Measurements from ENCODE around the gene ZNF827.

Gene ZNF827

GRCh38 chr4:145735827-145736226 lies 202.8 kb downstream of the ZNF827 start:
- Histone ChIP-seq H3K9ac (no peak overlapping the region), H3K27ac (no peak overlapping the region), H3K9me3 (no peaks in the 10 kb centered on the region), H3K4me1 (no peaks in the 10 kb centered on the region; the same call in 1 of the 2 replicates), H3K36me3 (no peaks in the 10 kb centered on the region), H3K4me3 (no peak overlapping the region), H3K27me3 (no peaks in the 10 kb centered on the region), H4K20me1 (no peaks in the 10 kb centered on the region), H3K4me2 (no peak overlapping the region)
- no peak for TF ChIP-seq Cebpa-rat (IDR thresholded peaks at IDR 0.05)

GRCh38 chr4:145735347-145735675 lies 203.3 kb downstream of the ZNF827 start:
- TF ChIP-seq Cebpa-rat (IDR thresholded peaks at IDR 0.05): no peak
- H3K27me3 ChIP-seq: no peaks in the 10 kb centered on the region
- no peak overlapping the region for H3K9ac ChIP-seq
- H3K9me3 ChIP-seq: no peaks in the 10 kb centered on the region
- H4K20me1 ChIP-seq: no peaks in the 10 kb centered on the region
- H3K4me3 ChIP-seq: no peak overlapping the region
- H3K4me2 ChIP-seq: no peak overlapping the region
- no peak overlapping the region for H3K27ac ChIP-seq
- H3K4me1 ChIP-seq: no peaks in the 10 kb centered on the region; the same call in 1 of the 2 replicates
- no peaks in the 10 kb centered on the region for H3K36me3 ChIP-seq

GRCh38 chr4:145734576-145735346 lies 203.9 kb downstream of the ZNF827 start:
- no peaks in the 10 kb centered on the region for H3K27me3 ChIP-seq
- no peaks in the 10 kb centered on the region for H3K9me3 ChIP-seq
- H3K4me2 ChIP-seq: no peak overlapping the region
- no peak overlapping the region for H3K27ac ChIP-seq
- H4K20me1 ChIP-seq: no peaks in the 10 kb centered on the region
- no peaks in the 10 kb centered on the region; the same call in 1 of the 2 replicates for H3K4me1 ChIP-seq
- no peak overlapping the region for H3K9ac ChIP-seq
- H3K4me3 ChIP-seq: no peak overlapping the region
- no peak for TF ChIP-seq Cebpa-rat (IDR thresholded peaks at IDR 0.05)
- H3K36me3 ChIP-seq: no peaks in the 10 kb centered on the region

GRCh38 chr4:145734031-145734430 lies 204.6 kb downstream of the ZNF827 start:
- H3K4me2 ChIP-seq: peak overlapping the region; percentile 73; the same call in 1 of the 2 replicates
- H3K4me1 ChIP-seq: no peaks in the 10 kb centered on the region; the same call in 1 of the 2 replicates
- H3K36me3 ChIP-seq: no peaks in the 10 kb centered on the region
- H3K4me3 ChIP-seq: no peak overlapping the region
- H3K9me3 ChIP-seq: no peaks in the 10 kb centered on the region
- no peak overlapping the region for H3K27ac ChIP-seq
- no peaks in the 10 kb centered on the region for H4K20me1 ChIP-seq
- TF ChIP-seq Cebpa-rat (IDR thresholded peaks at IDR 0.05): no peak
- H3K9ac ChIP-seq: no peak overlapping the region
- no peaks in the 10 kb centered on the region for H3K27me3 ChIP-seq

GRCh38 chr4:145732895-145733880 lies 205.4 kb downstream of the ZNF827 start:
- Histone ChIP-seq H3K9ac (peak overlapping the region; percentile 78), H3K4me1 (no peaks in the 10 kb centered on the region; the same call in 1 of the 2 replicates), H3K4me3 (peak overlapping the region; percentile 72), H3K9me3 (no peaks in the 10 kb centered on the region), H3K36me3 (no peaks in the 10 kb centered on the region), H4K20me1 (no peaks in the 10 kb centered on the region), H3K27me3 (no peaks in the 10 kb centered on the region), H3K27ac (peak overlapping the region; percentile 73), H3K4me2 (peak overlapping the region; percentile 73)
- no peak for TF ChIP-seq Cebpa-rat (IDR thresholded peaks at IDR 0.05)

GRCh38 chr4:145732001-145732815 lies 206.4 kb downstream of the ZNF827 start:
- 0 out of 2 replicates have a peak overlapping the region, but pooled peaks have one; percentile 69 for H3K27ac ChIP-seq

GRCh38 chr4:145731028-145731427 lies 207.6 kb downstream of the ZNF827 start:
- H3K4me2 ChIP-seq: no peak overlapping the region
- no peak overlapping the region for H3K9ac ChIP-seq
- no peak for TF ChIP-seq Cebpa-rat (IDR thresholded peaks at IDR 0.05)
- no peaks in the 10 kb centered on the region for H4K20me1 ChIP-seq
- H3K4me3 ChIP-seq: no peak overlapping the region
- no peaks in the 10 kb centered on the region for H3K9me3 ChIP-seq
- H3K27ac ChIP-seq: no peak overlapping the region
- H3K4me1 ChIP-seq: no peaks in the 10 kb centered on the region; the same call in 1 of the 2 replicates
- H3K27me3 ChIP-seq: no peaks in the 10 kb centered on the region
- H3K36me3 ChIP-seq: no peaks in the 10 kb centered on the region

More at GRCh38 chr4:145732001-145732815, 206.4 kb downstream of the ZNF827 start:
- no peaks in the 10 kb centered on the region; the same call in 1 of the 2 replicates for H3K4me1 ChIP-seq
- no peaks in the 10 kb centered on the region for H3K27me3 ChIP-seq
- H3K4me3 ChIP-seq: peak overlapping the region; percentile 72
- H3K9me3 ChIP-seq: no peaks in the 10 kb centered on the region
- no peaks in the 10 kb centered on the region for H3K36me3 ChIP-seq
- peak overlapping the region; percentile 73 for H3K4me2 ChIP-seq
- H3K9ac ChIP-seq: peak overlapping the region; percentile 78; the same call in 1 of the 2 replicates
- TF ChIP-seq Cebpa-rat (IDR thresholded peaks at IDR 0.05): no peak
- no peaks in the 10 kb centered on the region for H4K20me1 ChIP-seq

- Histone ChIP-seq H3K27ac (no peak overlapping the region), H3K4me3 (no peak overlapping the region), H3K4me1 (no peaks in the 10 kb centered on the region; the same call in 1 of the 2 replicates), H3K9me3 (no peaks in the 10 kb centered on the region), H3K9ac (no peak overlapping the region), H3K4me2 (no peak overlapping the region), H3K27me3 (no peaks in the 10 kb centered on the region), H3K36me3 (no peaks in the 10 kb centered on the region), H4K20me1 (no peaks in the 10 kb centered on the region)
- TF ChIP-seq Cebpa-rat (IDR thresholded peaks at IDR 0.05): no peak
Measured at GRCh38 chr4:145730026-145730425, 208.6 kb downstream of the ZNF827 start.

- H4K20me1 ChIP-seq: no peaks in the 10 kb centered on the region
- no peak overlapping the region for H3K4me3 ChIP-seq
- H3K9ac ChIP-seq: no peak overlapping the region
- no peak overlapping the region for H3K27ac ChIP-seq
- no peaks in the 10 kb centered on the region for H3K36me3 ChIP-seq
- H3K9me3 ChIP-seq: no peaks in the 10 kb centered on the region; the same call in 1 of the 2 replicates
- no peak for TF ChIP-seq Cebpa-rat (IDR thresholded peaks at IDR 0.05)
- no peak overlapping the region for H3K4me2 ChIP-seq
- H3K4me1 ChIP-seq: 0 out of 2 replicates have a peak, but pooled peaks cover 8% of the 10 kb centered on the region
- no peaks in the 10 kb centered on the region for H3K27me3 ChIP-seq
Measured at GRCh38 chr4:145723336-145723735, 215.3 kb downstream of the ZNF827 start.
